ENCODE measurements around the gene TTLL12. TPM values are rescaled to one million over a fixed set of nuclear protein-coding genes. Genes with fewer than 3 reads are reported as not detected.
A peak's percentile ranks its signal among the peaks of the same experiment; 100 is the strongest.

The TTLL12 gene
- total and polyA plus RNA-seq, 2 experiments from 2014 or later, result 45.9 to 62.7 TPM

DNA sequence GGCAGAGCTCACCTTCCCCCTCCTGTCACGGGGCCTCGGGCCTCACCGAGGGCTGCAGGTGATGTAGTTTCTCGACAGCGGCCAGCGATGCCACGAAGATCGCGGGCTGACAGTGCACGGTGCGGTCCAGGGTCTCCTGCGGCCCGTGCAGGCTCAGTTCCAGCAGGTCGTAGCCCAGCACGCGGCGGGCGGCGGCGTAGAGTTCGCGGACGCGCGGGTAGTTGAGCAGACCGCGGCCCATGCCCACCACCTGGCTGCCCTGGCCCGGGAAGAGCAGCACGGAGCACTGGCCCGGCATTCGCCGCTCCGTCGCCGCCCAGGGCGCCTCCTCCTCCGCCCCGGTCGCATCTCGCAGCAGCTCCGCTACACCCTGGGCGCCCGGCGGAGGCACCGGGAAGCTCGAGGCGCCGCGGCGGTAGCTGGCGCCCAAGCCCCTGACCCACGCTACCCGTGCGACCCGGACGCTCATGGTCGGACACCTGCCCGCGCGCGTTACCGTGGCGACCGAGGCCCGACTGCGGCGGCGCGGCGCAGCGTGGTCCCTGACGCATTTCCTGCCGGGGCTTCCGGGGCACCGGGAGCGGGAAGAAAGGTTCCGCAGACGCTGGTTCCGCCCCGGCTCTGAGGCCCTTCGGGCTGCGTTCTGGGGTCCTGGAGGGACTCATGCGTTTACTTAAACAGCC lies 43.9 kb downstream of the TTLL12 start, which contains the start of gene MCAT:
Gene MCAT, minus strand, starts transcription at position 519 of the 683 bp plus-strand sequence. Its CDS starts 50 bp downstream, at position 469.
- TF ChIP-seq, protein P1, sequence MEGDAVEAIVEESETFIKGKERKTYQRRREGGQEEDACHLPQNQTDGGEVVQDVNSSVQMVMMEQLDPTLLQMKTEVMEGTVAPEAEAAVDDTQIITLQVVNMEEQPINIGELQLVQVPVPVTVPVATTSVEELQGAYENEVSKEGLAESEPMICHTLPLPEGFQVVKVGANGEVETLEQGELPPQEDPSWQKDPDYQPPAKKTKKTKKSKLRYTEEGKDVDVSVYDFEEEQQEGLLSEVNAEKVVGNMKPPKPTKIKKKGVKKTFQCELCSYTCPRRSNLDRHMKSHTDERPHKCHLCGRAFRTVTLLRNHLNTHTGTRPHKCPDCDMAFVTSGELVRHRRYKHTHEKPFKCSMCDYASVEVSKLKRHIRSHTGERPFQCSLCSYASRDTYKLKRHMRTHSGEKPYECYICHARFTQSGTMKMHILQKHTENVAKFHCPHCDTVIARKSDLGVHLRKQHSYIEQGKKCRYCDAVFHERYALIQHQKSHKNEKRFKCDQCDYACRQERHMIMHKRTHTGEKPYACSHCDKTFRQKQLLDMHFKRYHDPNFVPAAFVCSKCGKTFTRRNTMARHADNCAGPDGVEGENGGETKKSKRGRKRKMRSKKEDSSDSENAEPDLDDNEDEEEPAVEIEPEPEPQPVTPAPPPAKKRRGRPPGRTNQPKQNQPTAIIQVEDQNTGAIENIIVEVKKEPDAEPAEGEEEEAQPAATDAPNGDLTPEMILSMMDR (IDR thresholded peaks at IDR 0.05; ENCODE audit: low read depth, low read length), result no peak
- Histone ChIP-seq H3K9me3 (ENCODE audit: low read depth) (no peaks in the 10 kb centered on the region), H3K27me3 (no peaks in the 10 kb centered on the region), H3K27ac (peak within 1 kb of the TSS; percentile 84), H3K4me1 (ENCODE audit: low read depth) (no peaks in the 10 kb centered on the region), H3K4me3 (peak within 1 kb of the TSS; percentile 83), H3K36me3 (peaks cover 10% of the 10 kb centered on the region)
- peak; percentile 83 to 89 for DNase-seq (ENCODE audit: low read depth in 1 of 2, low spot score in 1 of 2)

DNA sequence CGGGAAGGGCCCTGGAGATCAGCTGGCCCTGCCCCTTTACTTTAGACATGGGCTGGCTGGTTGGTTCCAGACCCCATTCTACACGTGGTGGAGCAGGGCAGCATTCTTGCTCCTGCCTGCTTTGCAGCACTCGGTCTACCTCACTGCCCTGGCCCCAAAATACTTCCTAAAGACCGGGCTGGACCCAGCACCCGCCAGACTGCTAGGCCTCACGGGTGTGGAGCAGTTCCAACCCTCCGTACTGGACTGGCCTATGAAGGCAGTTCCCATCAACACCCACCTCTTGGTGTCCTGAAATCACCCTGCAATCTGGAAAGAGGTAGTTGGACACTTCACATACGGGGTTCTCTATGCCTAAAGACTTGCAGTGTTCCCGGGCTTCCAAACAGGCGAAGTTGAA lies 50.1 kb downstream of the TTLL12 start:
- Histone ChIP-seq H3K9me3 (ENCODE audit: low read depth) (no peaks in the 10 kb centered on the region), H3K36me3 (peaks cover 30% of the 10 kb centered on the region), H3K27me3 (no peaks in the 10 kb centered on the region), H3K4me1 (ENCODE audit: low read depth) (no peaks in the 10 kb centered on the region), H3K27ac (peak overlapping the region; percentile 49), H3K4me3 (no peak overlapping the region)
- no peak for DNase-seq (ENCODE audit: low read depth in 1 of 2, low spot score in 1 of 2)
- TF ChIP-seq, protein P1 (IDR thresholded peaks at IDR 0.05; ENCODE audit: low read depth, low read length), result no peak

DNA sequence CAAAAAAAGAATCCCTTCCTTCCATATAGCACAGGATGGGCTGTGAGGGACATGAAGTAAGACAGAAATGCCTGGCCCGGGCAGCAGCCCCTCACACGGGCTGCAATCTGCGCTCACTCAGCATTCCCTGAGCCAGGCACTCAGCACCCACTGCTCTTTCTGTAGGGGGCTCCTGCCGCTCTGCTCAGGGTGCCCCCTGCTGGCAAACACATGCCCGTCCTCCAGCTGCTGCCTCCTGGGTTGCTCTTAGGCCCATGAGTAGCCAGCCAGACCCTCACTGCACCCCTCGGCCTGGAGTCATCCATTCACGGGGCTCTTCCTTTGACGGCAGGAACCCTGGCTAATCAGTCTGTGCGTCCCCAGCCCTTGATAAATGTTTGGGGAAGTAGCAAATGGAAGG lies 50.7 kb downstream of the TTLL12 start:
- Histone ChIP-seq H3K4me1 (ENCODE audit: low read depth) (no peaks in the 10 kb centered on the region), H3K27ac (peak overlapping the region; percentile 49), H3K36me3 (peaks cover 30% of the 10 kb centered on the region), H3K27me3 (no peaks in the 10 kb centered on the region), H3K9me3 (ENCODE audit: low read depth) (no peaks in the 10 kb centered on the region), H3K4me3 (no peak overlapping the region)
- TF ChIP-seq, protein P1 (IDR thresholded peaks at IDR 0.05; ENCODE audit: low read depth, low read length), result peak; percentile 77
- peak; percentile 57 to 78 for DNase-seq (ENCODE audit: low read depth in 1 of 2, low spot score in 1 of 2)

DNA sequence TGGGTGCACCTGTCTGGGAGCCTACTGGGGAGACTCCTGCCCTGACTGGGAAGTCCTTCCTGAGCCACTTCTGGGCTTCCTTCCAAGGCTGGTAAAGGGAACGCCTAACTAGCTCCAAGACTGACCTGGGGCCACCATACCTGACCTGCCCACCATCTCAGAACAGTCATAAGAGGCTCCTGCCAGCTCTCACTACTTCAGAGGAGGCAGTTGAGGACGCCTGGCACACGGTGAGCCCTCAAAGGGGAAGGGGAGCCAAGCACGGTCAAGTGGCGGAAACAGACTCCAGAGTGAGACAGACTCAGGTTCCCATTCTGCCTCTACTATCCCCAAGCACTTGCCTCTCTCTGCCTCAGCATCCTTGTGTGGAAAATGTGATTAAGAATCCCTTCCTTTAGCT lies 51.4 kb downstream of the TTLL12 start:
- Histone ChIP-seq H3K4me3 (no peak overlapping the region), H3K9me3 (ENCODE audit: low read depth) (no peaks in the 10 kb centered on the region), H3K27me3 (no peaks in the 10 kb centered on the region), H3K36me3 (peaks cover 30% of the 10 kb centered on the region), H3K27ac (no peak overlapping the region), H3K4me1 (ENCODE audit: low read depth) (no peaks in the 10 kb centered on the region)
- TF ChIP-seq, protein P1 (IDR thresholded peaks at IDR 0.05; ENCODE audit: low read depth, low read length), result no peak
- no peak for DNase-seq (ENCODE audit: low read depth in 1 of 2, low spot score in 1 of 2)

DNA sequence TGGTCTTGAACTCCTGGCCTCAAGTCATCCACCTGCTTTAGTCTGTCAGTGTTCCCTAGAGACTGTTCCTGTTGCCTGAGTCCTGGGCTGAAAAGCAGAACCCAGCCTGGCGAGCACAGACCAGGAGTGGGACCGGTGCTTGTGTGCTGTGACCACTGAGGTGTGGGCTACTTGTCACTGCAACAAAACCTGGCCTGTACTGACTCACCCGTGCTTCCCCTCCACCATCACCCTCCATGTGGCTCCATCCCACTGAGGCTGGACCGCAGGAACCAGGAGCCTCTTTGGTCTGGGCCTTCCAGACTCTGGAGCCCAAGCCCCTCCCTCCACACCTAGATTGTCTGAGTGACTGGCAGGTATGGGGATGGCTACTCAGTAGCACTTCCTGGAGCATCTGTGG lies 52.4 kb downstream of the TTLL12 start:
- no peaks in the 10 kb centered on the region for H3K4me1 ChIP-seq (ENCODE audit: low read depth)
- H3K27me3 ChIP-seq, result no peaks in the 10 kb centered on the region
- H3K4me3 ChIP-seq, result no peak overlapping the region
- TF ChIP-seq, protein P1 (IDR thresholded peaks at IDR 0.05; ENCODE audit: low read depth, low read length), result no peak
- no peak for DNase-seq (ENCODE audit: low read depth in 1 of 2, low spot score in 1 of 2)
- no peak overlapping the region for H3K27ac ChIP-seq
- H3K36me3 ChIP-seq, result peaks cover 21% of the 10 kb centered on the region
- H3K9me3 ChIP-seq (ENCODE audit: low read depth), result no peaks in the 10 kb centered on the region
